Measurements from ENCODE around the gene LDHA.

Gene LDHA

GRCh38 chr11:18394275-18394927, at the start of gene LDHA:
Gene LDHA, plus strand, starts transcription at chr11:18394563. Its CDS starts 2,280 bp downstream, at chr11:18396843.
- peak; percentile 87 for DNase-seq (ENCODE audit: low spot score)

- no peak for DNase-seq (ENCODE audit: low spot score)
Measured at GRCh38 chr11:18347471-18348125, 46.8 kb upstream of the LDHA start.

DNA sequence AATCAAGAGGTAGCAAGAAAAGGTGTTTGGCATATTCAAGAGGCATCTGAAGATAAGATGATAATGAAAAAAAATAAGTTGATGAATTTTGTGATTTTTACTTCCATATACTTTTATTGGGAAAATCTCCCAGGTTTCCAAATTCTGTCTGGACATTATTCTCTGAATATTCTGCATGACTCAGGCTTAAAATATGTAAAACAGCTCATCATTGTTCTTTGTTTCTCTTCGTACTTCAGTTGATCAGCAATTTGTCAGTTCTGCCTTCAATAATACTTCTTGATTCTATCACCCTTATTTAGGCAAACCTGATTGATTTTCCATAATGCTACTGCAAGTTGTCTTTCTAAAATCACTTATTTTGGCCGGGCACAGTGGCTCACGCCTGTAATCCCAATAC, 41.8 kb upstream of the LDHA start:
- DNase-seq (ENCODE audit: low spot score): no peak

DNA sequence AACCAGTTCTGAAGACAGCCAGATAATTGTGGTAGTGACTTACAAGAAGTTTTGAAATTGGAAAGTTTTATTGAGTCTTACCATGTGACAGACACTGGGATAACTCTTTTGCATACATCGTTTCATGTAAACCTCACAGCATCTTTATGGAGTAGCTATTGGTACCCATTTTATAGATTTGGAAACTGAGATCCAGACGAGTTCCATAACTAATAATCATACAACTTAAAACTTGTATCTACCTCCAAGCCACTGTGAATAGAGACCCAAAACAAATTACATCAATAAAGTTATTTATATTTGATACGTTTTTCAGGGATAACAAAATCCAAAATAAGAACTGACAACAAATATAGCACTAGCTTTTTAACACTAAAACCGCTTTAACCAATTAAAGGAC, 35.7 kb upstream of the LDHA start:
- DNase-seq (ENCODE audit: low spot score): no peak

DNA sequence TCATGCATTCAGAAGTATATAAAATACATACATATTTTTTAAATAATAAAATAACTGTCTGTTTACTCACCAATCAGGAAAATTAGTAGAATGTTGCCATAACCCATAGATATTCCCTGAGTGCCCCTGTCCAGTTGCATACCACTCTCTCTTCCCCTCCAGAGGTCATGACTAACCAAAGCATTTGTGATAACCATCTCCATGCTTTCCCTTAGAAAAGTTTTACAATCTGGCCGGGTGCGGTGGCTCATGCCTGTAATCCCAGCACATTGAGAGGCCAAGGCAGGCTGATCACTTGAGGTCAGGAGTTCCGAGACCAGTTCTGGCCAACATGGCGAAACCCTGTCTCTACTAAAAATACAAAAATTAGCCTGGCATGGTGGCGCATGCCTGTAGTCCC, 33.2 kb upstream of the LDHA start:
- DNase-seq (ENCODE audit: low spot score): no peak

DNA sequence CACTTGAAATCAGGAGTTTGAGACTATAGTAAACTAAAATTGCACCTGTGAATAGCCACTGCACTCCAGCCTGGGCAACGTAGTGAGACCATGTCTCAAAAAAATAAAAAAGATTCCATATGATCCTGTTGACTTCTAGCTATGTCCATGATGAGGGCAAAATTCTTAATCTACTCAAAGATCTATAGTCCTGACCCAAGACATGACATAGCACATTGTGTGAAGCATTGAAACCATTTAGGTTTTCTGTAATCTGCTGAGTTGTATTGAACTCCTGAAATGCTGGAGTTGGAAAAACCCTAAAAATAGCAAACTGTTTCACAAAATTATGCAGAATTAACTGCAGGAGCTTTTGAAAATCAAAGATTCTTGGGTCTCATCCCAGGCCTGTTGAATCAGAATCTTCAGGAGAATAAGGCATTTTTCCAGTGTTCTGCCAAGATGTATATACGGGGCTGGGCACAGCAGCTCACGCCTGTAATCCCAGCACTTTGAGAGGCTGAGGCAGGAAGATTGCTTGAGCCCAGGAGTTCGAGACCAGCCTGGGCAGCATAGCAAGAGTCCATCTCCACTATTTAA, 29.8 kb upstream of the LDHA start:
- DNase-seq (ENCODE audit: low spot score): no peak

GRCh38 chr11:18365741-18366140, 28.6 kb upstream of the LDHA start:
- DNase-seq (ENCODE audit: low spot score): no peak

GRCh38 chr11:18366286-18366685, 28.1 kb upstream of the LDHA start:
- DNase-seq (ENCODE audit: low spot score): no peak

- DNase-seq (ENCODE audit: low spot score): no peak
Measured at GRCh38 chr11:18367431-18367830, 26.9 kb upstream of the LDHA start.

- no peak for DNase-seq (ENCODE audit: low spot score)
Measured at GRCh38 chr11:18368221-18368620, 26.1 kb upstream of the LDHA start.

- DNase-seq (ENCODE audit: low spot score): no peak
Measured at GRCh38 chr11:18369398-18369797, 25.0 kb upstream of the LDHA start.

GRCh38 chr11:18371279-18371678, 23.1 kb upstream of the LDHA start:
- DNase-seq (ENCODE audit: low spot score): no peak

DNA sequence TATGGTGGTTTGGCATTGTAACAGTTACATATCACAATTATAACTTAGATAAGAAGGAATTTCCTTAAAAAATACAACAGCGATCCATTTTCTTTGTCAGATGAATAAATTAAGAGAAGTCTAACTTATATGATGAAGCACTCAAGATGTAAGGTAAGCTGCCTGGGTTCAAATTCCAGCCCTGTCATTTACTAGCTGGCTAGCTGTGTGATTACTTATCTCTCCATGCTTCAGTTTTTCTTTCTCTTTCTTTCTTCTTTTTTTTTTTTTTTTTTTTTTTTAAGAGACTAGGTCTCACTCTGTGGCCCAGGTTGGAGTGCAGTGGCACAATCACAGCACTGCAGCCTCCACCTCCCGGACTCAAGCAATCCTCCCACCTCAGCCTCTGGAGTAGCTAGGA, 22.2 kb upstream of the LDHA start:
- no peak for DNase-seq (ENCODE audit: low spot score)

DNA sequence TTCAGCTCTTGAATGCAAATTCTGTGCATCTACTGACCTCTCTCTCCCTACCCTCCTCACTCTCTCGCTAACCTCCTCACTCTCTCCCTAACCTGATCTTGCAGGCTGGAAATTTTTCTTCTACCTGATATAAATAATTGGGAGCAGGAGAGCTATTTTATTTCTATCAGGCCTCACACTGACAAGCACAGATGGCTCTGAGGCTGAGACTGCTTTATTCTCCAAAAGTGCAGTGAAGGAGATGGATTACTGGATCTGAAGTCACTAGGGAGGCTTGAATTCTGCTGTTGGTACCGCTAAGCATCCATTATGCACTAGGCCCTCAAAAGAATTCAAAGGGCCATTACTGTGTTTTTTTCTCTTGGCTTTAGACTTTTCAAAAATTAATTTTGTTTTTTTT, 19.4 kb upstream of the LDHA start:
- DNase-seq (ENCODE audit: low spot score): no peak

DNA sequence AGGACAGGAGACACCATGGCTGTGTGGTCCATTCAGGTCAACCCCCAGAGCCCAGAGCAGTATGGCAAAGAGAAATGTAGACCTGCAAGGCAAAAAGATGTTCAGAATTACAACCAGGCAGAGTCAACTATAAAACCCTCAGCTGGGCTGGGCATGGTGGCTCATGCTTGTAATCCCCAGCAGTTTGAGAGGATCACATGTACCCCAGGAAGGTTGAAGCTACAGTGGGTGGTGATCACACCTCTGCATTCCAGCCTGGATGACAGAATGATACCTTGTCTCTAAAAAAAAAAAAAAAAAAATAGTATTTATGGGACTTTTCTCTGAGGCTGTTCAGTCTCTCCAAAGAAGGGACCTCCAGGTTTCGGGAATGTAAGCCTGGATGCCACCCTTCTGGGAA, 18.4 kb upstream of the LDHA start:
- DNase-seq (ENCODE audit: low spot score): no peak

DNA sequence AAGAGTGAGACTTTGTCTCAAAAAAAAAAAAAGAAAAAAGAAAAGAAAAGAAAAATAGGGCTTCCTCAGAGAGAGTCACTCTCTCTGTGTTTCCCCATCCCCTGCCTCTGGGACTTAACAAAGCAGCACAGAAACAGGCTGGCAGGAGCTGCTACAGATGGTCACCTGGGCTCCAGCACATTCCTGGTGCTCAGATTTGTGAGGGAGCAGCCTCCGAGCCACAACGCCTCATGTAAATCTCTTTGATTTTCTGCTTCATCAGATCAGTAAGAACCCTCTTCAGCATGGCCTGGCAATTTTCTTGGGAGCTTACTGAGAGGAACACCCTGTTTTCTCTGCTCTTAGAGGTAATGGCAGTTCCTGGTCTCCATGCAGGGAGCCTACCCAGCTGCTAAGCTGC, 15.2 kb upstream of the LDHA start:
- no peak for DNase-seq (ENCODE audit: low spot score)

DNA sequence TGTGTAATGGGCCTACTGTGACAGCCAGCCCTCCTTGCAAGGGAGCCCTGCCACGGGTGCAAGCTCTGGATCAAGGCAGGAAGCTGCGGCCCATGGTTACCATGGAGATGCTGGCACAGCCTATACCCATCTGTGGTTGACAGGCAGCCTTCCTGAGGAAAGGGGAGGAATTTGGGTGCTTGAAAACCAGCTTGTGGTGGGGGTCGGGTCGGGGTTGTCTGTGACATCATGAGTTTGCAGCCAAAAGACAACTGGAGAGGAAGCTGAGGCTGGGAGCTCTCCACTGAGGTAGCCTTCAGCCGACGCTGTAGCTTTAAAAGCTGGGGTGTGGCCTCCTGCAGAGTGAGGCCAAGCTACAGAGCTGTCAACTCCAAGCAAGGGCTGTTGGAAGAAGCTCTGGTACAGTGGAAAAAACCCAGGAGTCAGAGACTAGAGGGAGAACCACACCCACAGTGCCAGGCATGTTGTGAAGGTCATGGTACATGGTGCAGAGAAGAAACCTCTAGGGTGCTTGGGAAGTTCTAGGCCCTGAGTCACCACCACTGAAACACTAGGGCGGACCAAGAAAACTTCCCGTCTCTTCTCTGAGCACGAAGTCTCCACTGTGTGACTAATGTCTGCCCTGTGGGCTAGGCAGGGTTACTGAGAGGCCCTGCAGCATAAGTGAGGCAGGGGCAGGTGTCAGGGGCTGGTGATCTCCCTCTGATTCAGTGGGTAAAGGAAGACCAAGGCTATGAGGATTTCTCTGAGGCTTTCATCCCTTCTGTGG, 10.8 kb upstream of the LDHA start:
- DNase-seq (ENCODE audit: low spot score): no peak

- DNase-seq (ENCODE audit: low spot score): peak; percentile 5
Measured at GRCh38 chr11:18384157-18384641, 10.2 kb upstream of the LDHA start.

DNA sequence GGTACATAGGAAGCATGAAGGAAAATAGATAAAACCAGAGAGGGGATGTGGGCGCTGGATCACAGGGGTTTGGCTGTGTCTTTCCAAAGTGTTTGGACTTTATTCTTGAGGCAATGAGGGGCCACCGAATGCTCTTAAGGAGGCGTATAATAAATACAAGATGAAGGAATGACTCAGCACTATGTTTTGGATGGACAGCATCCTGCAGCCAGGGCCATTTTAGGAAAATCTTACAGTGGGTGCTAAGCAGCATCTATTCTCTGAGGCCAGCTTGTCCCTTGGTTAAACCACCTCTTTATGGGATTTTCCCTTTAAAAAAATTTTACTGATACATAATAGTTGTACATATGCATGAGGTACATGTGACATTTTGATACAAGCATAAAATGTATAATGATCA, 4.3 kb upstream of the LDHA start:
- no peak for DNase-seq (ENCODE audit: low spot score)

DNA sequence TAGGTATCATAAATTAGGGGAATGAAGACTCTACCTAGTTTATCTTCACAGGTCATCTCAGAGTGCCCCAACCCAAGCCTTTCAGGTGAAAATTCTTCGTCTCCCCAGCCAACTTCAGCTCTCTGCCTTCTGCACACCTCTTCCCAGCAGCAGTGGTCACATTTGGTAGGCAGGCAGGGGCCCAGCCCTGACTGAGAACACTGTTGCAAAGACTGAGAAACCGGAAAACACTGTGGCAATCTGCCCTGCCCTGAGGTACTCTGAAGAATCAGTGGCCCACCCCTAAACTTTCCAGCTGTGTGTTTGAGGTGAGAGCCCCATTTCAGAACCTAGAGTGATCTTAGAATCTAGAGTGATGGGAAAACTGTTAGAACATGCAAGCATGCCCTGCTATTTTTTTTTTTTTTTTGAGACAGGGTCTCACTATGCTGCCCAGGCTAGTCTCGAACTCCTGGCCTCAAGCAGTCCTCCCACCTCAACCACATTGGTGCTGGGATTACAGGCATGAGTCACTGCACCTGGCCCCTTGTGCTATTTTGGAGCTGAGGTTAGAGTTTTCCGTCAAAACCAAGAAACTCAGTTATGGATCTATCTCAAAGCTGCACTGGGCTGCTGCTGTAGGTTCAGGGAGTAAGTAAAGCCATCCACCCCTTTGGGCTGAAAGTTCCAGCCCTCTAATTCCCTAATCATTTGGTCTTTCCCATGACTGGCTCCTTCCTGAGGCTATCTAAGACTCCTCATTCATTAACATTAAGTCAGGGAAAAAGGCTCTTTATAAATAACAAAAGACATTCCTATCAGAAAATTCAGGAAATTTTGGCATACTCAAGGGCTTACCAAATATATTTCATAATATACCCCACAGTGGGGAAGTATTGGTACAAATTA, 1.7 kb upstream of the LDHA start:
- DNase-seq (ENCODE audit: low spot score): no peak

DNA sequence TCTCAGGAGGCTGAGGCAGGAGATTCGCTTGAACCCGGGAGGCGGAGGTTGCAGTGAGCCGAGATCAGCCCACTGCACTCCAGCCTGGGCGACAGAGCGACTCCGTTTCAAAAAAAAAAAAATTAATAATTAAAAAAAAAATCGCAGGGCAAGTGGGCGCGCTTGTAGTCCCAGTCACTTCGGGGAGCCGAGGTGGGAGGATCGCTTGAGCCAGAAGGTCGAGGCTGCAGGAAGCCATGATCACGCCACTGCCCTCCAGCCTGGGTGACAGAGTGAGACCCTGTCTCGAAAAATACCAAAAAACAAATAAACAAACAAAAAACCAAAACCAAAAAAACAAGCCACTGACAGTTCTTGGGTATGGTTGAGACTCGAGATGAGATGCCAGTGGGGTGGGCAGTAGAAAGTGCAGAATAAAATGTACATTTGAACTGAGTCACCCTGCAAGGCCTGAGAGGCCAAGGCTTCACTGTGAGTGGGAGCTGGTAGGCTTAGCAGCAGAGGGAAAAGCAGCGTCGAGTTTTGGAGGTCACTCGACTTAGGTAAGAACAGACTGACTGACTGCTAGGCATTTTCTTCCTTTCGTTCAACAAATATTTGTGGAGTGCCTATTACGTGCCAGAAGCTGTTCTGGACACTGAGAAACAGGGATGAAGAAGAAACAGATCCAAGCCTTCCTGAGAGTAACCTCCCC, 635 bp upstream of the LDHA start:
- DNase-seq (ENCODE audit: low spot score): no peak
